Inflammatory macrophage treated with lipopolysaccharide for 4 hours (primary cell): ENCODE data around the gene SYPL1.
A peak's percentile ranks its signal among the peaks of the same experiment; 100 is the strongest.

ENCODE experiments used
- DNase-seq: peaks from one replicate; pipeline ENCODE4 v3.0.0-alpha.2; 2020

The SYPL1 gene

GRCh38 chr7:106064771-106065574 is 47.1 kb downstream of the SYPL1 start:
- no peak for DNase-seq

DNA sequence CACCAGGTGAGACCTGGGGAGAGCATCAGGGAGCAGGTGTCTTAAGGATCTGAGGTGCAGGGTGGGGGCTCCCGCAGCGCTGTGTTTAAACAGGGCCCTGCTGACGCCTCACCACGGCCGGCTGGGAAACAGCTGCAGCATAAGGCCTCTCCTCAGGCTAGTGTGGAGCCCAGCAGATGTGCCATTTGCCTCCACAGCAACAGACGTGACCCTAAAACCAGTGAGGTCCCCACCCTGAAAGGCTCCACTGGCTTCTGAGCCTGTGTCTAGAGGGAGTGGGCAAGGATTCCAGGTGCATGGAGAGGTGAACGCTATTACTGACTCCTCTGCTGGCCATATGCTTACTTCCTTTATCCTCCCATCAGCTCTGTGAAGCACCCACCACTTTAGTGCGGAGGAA is 47.8 kb downstream of the SYPL1 start:
- no peak for DNase-seq

DNA sequence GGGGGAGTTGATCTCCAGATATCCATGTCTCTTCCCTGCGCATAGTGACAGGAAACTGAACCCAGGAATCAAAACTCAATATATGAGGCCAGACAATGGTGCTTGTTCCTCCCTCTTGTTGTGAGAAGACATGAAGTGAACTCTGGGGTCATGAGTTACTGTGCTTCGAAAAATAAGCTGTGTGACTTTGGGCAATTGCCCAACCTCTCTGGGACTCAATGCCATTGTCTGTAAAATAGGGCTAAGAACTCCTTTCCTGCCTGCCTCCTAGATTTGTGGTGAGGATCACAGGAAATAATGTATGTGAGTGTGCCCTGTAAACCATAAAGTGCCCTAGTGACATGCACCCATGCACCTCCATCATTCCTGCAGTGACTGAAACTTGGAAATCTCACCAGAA is 48.4 kb downstream of the SYPL1 start:
- DNase-seq: no peak

- no peak for DNase-seq
These were observed 49.1 kb downstream of the SYPL1 start for GRCh38 chr7:106063024-106063423.

DNA sequence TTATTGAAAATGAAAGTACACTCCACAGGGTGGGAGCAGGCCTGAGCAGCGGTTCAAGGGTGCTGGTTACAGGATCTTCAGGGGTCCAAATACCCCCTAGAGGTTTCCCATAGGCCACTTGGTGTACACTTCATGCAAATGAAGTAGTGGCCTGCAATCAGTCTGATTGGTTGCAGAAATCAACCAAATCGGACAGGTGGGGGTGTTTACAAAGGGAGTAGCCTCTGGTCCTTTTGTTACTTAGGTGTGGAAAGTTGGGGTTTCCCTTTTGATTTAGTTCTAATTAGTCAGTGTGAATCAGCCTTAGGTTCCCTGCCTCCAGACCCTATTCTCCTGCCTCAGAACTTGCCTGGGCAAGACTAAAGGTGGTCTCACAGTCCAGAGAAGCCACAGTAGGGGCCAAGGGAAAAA is 49.6 kb downstream of the SYPL1 start:
- no peak for DNase-seq

- DNase-seq: no peak
These were observed 50.1 kb downstream of the SYPL1 start for GRCh38 chr7:106062006-106062405.

DNA sequence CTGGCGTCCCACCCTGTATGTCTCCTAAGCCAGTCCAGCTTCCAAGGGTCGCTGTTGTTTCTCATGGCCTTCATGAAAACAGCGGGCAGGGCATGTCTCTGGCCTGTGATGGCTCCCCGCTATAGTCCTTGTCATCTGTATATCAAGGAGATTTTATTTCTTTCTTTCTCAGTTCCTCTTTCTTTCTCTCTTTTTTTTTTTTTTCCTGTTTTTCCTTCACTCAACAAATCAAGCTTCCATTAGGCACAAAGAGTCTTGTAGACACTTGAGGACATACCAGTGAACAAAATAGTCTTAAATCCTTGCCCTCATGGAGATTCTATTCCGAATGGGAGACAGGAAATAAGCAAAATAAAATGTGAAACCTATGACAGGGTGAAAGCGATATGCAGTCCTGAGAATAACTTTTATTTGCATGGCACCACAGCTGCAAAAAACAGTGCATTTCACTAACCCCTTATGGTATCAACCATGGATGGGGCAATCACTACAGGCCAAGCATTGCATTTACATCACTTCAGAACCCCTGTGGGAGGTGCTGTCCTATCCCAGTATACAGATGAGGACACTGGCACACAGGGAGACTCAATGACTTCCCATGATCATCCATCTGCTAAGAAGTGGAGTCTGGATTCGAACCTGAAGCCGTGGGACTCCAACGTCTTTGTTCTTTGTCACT is 50.7 kb downstream of the SYPL1 start:
- no peak for DNase-seq

GRCh38 chr7:106060394-106060920 is 51.7 kb downstream of the SYPL1 start:
- no peak for DNase-seq

DNA sequence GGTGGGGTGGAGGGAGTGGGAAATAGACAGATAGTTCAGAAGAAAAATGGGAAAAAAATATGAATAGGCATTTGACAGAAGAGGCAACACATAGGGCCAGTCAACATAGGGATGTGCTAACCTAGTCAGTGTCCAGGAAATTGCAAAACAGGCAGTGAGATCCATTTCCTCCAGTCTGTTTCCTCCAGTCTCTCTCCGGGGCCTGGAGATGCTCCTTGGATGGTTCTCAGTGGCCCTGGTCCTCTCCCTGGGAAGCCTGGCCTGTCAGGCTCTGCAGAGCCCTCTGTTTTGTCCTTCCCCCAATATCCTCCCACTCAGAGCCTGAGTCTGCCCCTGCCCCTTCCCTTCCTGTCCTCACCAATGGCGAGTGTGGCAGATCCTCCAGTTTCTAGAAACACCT is 52.6 kb downstream of the SYPL1 start:
- peak; percentile 62 for DNase-seq

DNA sequence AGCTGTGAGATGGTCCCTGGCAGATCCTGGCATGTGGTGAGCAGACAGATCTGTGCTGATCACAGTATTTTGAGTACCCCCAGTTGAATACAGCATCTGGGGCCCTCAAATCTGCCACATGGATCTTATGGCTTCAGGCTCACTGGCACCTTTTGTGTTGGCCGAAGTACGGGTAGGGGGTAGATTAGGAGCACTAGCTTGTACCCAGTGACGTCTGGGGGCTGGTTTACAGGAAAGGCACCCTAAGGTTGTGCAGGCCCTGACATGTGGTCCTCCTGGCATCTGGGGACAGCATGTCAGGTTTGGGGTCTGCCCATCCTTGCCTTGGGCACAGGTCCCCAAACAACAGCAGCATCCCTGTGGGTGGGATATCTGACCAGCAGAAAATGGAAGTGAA is 53.2 kb downstream of the SYPL1 start:
- no peak for DNase-seq

DNA sequence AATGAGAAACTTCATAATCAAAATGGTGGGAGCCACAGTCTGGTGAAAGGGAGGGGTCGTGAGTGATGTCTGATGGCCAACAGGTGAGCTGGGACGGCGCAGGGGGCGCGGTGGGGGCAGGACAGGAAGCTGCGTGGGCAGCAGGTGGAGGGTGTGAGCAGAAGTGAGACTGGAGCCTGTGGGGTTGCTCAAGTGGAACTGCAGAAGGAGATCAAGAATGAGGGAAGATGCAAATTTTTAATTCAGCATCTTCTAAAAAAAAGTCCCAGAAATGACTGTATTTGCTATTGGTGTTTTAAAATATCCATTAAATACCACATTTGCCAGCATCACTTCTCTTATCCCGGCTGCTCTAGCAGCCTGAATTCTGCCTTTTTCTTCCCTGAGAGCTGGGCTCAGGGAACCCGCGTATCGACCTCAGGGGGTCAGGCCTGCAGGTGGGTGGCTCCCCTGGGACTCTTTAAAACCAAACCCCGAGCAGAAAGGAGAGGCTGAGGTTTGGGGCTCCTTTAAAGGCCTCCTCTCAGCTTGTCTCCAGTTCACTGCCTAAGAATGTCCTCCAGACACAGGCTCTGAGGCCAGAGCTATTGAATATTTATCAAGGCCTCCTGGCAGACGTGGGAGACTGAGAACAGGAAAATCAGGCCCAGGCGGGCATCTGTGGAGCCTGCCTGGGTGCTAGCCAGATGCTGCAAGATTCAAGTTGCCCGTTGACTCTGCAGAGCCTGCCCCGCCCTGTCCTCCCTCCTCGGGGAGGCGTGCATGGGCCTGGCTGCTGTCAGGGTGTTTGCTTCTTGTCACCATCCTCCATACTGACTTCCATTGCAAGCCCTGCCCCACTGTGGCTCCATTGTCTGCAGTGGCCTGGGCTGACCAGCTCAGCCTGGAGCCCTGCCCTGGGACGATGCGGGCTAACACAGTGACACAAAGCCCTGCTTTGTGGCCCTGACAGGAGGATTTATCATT is 53.9 kb downstream of the SYPL1 start:
- no peak for DNase-seq

DNA sequence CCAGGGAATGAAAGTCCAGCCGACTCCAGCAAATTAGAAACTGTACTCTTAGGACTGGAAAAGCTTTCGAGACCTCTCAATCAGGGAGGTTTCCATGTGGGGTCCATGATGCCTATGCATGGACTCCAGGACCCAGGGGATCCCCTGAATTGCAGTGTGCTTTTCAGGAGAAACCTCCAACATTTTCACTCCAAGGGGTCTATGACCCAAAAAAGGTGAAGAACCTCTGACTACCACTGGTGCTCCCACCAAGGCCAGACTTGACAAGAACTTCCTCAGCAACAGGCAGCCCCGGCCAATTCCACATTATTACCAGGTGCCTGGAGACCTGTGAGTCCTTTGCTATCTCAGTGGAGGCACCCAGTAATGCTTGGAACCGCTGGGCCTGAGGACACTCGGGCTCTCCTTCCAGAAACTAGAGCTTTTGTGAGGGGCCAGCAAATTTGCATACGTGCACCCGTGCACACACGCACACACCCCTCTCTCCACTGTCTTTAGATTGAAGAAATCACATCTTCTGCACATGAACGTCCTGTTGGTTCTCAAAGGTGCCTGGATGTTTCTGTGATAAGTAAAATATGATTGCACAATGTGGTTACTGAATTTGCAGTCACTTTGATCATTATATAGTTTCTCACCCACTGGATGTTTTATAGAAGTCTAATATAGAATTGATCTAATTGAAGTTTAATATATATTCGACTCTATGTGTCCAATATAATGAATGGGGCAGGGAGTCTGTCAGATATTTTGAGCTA is 54.7 kb downstream of the SYPL1 start:
- DNase-seq: no peak

DNA sequence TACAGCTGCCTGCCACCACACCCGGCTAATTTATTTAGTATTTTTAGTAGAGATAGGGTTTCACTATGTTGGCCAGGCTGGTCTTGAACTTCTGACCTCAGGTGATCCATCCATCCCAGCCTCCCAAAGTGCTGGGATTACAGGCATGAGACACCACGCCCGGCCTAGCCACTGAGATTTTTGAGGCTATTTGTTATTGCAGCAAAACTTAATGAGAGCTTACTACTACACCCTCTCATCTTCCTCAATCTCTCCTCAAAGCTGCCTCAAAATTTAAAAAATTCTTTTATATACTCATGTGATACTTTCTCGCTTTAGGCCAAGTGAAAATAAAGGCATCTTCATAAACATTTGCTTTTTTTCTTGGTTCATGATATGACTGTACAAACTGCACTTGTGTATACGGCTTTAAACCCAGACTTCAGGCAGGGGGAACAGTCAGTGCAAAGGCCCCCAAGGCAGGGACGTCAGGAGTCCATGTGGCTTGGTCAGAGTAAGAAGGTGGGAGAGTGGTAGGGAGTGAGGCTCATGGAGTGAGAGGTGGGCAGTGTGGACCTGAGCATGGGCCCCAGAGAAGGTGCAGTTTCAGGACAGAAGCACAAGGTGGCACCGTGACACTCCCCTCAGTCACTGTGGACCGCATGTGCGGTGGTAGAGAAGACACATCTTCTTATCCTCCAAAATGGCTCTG is 55.5 kb downstream of the SYPL1 start:
- DNase-seq: peak; percentile 66

GRCh38 chr7:106054971-106055532 is 57.1 kb downstream of the SYPL1 start:
- peak; percentile 12 for DNase-seq

- peak; percentile 22 for DNase-seq
These were observed 57.8 kb downstream of the SYPL1 start for GRCh38 chr7:106054156-106054910.

DNA sequence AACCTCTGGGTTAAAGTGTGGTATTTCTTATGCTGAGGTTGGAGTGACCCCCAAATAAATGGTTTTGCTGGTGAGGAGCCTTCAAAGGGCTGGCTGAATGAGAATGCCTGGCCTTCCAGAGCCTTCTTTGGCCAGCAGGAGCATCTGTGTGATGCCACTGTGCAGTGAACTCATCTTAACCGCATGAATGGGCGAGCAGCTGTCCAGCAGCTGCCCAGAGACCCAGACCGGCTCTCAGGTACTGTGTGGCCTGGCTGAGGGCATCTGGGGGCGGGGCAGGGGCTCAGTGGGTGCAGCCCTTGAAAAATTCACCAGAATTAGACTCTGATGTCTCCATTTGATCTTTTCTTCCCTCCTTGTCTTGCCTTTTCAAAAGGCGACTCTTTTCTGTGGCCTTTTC is 59.0 kb downstream of the SYPL1 start:
- no peak for DNase-seq

- DNase-seq: no peak
These were observed 59.4 kb downstream of the SYPL1 start for GRCh38 chr7:106052681-106053080.

- no peak for DNase-seq
These were observed 61.4 kb downstream of the SYPL1 start for GRCh38 chr7:106050746-106051117.

DNA sequence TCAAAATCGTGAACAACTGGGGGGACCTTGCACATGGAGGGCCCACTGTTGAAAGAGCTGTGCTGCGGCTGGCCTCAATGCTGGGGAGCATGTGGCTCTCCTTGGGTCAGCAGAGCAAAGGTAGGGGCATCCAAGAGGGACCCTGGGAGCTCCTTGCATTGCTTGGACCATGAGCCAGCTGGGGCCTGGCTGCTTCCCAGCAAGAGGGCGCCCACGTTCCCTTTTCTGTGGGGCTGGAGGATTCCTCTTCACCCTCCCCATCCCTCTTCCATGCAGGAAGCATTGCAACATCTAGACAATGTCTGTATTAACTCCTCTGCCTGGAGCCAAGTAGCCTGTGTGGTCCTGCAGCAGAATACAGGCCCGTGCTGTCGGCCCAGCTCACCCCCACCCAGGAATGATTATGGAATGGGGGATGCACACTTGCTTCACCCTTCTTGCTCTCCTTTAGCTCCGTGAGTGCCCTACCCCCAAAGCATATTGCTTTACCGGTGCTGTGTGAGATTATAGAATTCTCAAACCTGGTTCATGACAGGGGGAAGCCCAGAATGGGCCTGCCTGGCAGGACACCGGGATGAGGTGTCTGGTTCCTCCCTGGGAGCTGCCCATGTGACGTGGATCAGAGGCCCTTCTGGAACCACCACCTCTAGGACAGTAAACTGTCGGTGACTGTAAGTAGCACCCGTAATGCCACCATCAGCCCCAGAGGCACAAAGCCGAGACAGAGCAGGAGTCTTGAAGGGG is 61.9 kb downstream of the SYPL1 start:
- DNase-seq: no peak
